EL (cell line): ENCODE measurements around the gene NSG2.

Experiments used
- DNase-seq: peaks from one replicate; pipeline ENCODE4 v3.0.0-alpha.2; 2016

The NSG2 gene

GRCh38 chr5:174045470-174046025, at the start of gene NSG2:
Gene NSG2 (plus strand): TSS chr5:174045706. CDS start chr5:174046756, 1,050 bp downstream.
- DNase-seq, result peak; percentile 83

GRCh38 chr5:173997331-173997730, 48.2 kb upstream of the NSG2 start:
- peak; percentile 16 for DNase-seq

GRCh38 chr5:173998531-173998930, 47.0 kb upstream of the NSG2 start:
- no peak for DNase-seq

GRCh38 chr5:174000076-174000475, 45.4 kb upstream of the NSG2 start:
- no peak for DNase-seq

DNA sequence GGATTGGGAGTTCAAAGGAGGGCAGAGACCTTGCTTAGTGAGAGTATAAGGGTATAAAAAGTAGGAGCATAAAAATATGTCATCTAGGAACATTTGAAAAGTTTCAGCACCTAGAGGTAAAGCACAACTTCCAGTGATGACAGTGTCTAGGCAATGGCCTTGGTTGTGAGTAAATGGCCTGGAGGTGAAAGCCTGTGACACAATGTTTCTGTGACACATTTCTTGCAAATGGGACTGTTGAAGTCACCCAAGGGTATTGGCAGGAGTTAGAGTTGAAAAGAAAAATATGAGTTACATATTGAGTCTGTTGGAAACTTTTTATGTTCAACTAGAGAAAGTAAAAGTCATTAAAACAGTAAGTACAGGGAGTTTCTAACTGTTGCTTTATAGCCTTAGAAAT, 41.7 kb upstream of the NSG2 start:
- no peak for DNase-seq

DNA sequence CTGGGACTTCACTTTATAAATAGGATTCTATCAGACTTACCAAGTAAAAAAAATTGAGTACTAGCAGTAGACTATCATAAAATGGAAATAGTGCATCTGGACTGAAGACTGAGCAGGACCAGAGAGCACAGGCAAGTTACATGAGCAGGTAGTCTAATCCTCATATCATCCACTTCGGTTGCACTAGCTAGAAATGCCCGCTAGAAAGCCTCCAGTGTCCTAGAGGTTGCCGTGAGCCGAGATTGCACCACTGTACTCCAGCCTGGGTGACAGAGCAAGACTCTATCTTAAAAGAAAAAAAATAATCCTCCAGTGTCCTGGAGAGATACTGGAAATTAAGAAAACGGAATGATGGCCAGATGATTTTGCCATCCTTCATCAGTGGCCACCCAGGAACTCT, 36.6 kb upstream of the NSG2 start:
- DNase-seq, result no peak

DNA sequence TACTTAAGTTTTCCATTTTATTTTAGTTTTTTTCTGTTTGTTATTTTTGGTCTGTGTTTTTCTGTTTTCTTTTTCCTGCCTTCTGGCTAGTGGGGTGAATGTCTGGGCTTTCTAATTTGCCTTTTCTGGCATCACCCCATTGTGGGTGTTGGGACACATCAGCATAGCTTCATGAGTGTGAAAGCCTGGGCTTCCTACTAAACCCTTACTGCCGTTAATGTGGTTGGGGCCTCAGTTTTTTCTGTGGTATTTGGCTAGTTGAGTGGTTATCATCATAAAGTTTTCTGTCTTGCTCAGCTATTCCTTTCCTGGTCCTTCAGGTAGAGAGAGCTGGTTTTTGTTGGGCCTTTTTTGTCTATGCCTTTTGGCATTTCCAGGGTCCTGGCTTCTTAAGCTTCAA, 35.1 kb upstream of the NSG2 start:
- DNase-seq, result no peak

DNA sequence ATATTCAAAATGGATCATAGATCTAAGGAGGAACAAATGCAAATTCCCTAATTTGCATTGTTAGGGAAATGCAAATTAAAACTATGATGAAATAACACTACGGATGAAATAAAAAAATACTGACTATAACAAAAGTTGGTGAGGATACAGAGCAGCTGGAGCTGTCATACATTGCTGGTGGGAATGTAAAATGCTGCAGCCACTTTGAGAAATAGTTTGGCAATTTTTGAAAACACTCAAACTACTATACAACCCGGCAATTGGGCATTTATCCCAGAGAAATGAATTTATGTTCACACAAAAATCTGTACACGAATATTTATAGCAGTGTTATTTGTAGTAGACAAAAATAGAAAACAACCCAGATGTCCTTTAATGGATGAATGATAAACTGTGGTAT, 34.1 kb upstream of the NSG2 start:
- DNase-seq, result no peak

DNA sequence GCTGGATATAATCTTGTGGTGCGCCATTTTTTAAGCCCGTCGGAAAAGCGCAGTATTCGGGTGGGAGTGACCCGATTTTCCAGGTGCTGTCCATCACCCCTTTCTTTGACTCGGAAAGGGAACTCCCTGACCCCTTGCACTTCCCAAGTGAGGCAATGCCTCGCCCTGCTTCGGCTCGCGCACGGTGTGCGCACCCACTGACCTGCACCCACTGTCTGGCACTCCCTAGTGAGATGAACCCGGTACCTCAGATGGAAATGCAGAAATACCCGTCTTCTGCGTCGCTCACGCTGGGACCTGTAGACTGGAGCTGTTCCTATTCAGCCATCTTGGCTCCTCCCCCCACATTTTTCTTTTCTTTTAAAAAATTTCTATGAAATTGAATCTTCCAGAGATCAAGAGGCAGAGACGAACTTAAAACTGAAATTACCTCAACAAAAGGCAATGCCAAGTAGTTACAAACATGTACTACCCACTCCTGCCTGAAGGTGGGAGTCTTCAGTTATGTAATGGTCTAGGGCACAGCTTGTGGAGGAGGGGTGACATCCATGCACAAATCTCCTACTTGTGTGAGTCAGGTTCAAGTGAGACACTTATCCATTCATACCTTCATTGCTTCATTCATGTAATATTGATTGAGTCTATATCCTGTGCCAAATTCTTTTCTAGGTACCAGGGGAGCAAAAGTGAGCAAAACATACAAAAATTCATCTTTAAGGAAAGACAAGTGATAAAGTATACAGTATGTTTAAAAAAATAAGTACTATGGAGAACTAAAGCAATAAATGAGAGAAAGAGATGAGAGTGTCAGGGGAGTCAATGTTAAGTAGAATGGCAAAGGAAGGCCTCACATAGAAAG, 25.2 kb upstream of the NSG2 start:
- peak; percentile 60 for DNase-seq

- no peak for DNase-seq
Observed at GRCh38 chr5:174020928-174021304, 24.6 kb upstream of the NSG2 start.

DNA sequence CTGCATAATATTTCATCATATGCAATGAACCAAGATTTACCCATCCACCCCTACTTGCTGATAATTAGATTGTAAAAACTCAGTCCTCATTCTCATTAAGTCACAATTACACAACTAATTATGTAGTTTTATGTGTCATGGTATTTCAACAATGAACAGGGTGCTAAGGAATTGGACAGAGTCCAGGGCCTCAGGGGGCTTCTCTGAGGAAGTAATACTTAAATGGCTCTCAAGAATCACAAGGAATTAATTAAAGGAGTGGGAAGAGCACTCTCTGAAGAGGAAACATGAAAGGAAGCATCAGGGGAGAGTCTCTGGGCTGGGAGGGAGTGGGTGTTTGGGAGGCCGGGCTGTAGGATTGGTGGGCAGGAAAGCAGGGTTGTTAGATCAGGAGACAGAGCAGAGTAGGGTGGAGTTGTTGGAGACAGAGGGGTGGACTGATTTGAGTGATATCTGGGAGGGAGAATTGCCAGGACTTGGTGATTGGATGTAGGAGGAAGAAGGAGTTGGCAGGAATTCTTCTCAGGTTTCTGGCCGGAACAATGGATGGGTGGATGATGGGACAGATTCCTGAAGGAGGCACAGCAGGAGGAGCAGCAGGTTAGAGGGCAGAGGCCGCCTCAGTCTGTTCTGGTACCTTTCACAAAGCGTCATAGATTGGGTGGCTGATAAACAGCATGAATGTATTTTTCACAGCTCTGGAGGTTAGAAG, 23.0 kb upstream of the NSG2 start:
- no peak for DNase-seq

DNA sequence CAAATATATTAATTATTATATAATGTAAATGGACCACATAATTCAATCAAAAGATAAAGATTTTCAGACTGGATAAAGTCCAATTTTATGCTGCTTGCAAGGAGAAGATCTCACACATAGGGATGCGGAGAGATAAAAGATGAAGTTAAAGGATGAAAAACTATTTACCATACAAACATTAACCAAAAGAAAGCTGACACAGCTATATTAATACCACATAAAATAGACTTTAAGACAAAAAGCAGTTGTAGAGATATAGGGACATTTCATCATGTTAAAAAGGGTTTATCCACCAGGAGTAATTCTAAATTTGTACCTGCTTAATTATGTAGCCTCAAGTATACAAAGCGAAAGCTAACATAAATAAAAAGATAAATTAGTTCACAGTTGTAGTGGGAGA, 15.2 kb upstream of the NSG2 start:
- no peak for DNase-seq

GRCh38 chr5:174044466-174045254, 846 bp upstream of the NSG2 start:
- no peak for DNase-seq

GRCh38 chr5:174046558-174046957, 1.1 kb downstream of the NSG2 start:
- no peak for DNase-seq

DNA sequence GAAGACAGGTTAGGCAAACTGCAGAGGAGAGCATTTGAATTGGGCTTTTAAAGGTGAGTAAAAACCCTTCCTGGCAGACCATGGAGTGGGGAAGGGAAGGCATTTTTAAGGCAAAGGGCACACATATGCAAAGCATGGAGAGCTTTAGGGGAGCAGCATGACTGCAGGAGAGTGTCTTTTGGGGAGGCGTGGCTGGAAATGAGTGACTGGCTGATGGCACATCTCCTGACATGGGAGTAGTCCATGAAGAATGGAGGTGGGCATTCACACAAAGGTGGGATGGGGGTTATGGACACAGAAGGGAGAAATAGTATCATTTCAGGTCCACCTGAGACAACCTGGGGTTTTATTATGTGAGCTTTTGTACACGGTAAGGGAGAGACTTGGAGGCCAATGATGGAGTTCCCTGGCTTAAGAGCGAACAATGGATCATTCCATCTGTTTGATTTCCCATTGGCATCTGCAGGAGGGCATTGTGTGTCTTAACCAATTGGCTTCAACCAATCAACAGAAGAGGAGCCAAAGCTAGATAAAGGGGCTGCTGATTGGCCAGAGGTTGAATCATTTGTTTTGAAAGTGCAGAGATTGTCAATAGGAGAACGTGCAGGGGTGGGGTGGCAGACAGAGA, 2.1 kb downstream of the NSG2 start:
- no peak for DNase-seq

- DNase-seq, result no peak
Observed at GRCh38 chr5:174052636-174053035, 7.1 kb downstream of the NSG2 start.

DNA sequence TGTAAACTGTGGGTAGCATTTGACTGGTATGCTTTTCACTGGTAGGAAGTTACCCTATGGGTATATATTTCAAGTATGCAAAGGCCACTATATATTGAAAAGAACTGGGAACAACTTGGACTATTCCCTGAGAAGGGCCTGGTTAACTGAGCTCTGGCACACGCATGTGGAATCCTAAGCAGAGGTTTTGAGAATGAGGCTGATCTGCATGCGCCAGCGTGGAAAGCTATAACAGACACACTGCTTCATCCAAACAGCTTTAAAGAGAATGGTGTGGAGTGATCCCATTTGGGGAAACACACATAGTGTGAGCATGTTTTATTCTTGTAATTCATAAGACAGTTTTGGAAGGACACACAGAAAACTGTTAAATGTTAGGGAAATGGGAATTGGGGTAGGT, 8.4 kb downstream of the NSG2 start:
- no peak for DNase-seq

DNA sequence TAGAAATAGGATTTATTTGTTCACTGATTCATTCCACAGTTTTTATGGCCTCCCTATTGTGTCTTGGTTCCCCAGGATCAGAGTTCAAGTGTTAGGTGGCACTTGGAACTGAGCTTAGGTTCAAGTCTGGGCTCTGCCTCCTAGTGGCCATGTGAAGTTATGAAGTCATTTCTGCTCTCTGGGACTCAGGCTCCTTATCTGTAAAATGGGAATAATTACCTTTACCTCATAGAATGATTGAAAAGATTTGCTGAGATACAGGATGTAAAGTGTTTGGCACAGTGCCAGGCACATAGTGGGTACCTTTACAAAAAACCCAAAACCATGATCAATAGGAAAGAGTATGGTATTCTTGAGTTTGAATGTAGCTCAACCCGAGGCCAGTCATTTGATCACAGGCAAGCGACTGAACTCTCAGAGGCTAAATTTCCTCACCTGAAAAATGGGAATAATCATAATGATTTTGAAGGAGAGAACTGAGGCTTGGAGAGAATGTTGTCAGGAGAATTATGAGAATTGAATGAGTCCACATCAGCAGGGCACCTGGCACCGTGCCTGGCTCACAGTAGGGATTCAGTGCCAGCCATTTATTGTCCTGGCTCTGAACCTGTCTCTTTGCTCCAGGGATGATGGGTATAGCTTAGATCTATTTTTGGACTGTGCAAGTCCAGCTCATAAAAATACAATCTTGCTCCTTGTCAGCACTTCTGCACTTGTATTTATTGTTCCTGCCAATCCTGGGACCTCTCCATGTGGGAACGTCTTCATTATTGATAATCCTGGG, 10.8 kb downstream of the NSG2 start:
- DNase-seq, result no peak

- DNase-seq, result no peak
Observed at GRCh38 chr5:174057206-174057605, 11.7 kb downstream of the NSG2 start.

GRCh38 chr5:174058433-174059122, 13.1 kb downstream of the NSG2 start:
- no peak for DNase-seq

GRCh38 chr5:174059247-174059646, 13.7 kb downstream of the NSG2 start:
- no peak for DNase-seq
